ENCODE measurements around the gene EFHD1.
"Not testable (repeated sequence)": the region's sequence is repeated elsewhere in the genome, so short reads cannot be mapped to it uniquely, and the experiment has no call there.

EFHD1 gene

GRCh38 chr2:232688201-232688600 lies 54.8 kb downstream of the EFHD1 start:
- H3K27ac ChIP-seq, result no peak overlapping the region
- H3K4me1 ChIP-seq (ENCODE audit: control insufficient read depth in 1 of 2, insufficient read depth in 1 of 2, low read depth in 1 of 2, low read length in 1 of 2), result no peaks in the 10 kb centered on the region
- no peaks in the 10 kb centered on the region for H3K27me3 ChIP-seq
- no peaks in the 10 kb centered on the region for H3K9me3 ChIP-seq
- no peak overlapping the region for H3K4me3 ChIP-seq (ENCODE audit: low read depth in 1 of 2, low read length in 1 of 2)
- H3K36me3 ChIP-seq, result no peaks in the 10 kb centered on the region
- no peak for TF ChIP-seq CTCF (IDR thresholded peaks at IDR 0.05)

GRCh38 chr2:232689152-232689910 lies 55.9 kb downstream of the EFHD1 start:
- Histone ChIP-seq H3K4me1 (ENCODE audit: control insufficient read depth in 1 of 2, insufficient read depth in 1 of 2, low read depth in 1 of 2, low read length in 1 of 2) (no peaks in the 10 kb centered on the region), H3K36me3 (no peaks in the 10 kb centered on the region), H3K4me3 (ENCODE audit: low read depth in 1 of 2, low read length in 1 of 2) (no peak overlapping the region), H3K9me3 (no peaks in the 10 kb centered on the region), H3K27ac (no peak overlapping the region), H3K27me3 (no peaks in the 10 kb centered on the region)
- no peak for TF ChIP-seq CTCF (IDR thresholded peaks at IDR 0.05)

- not testable (repeated sequence) for H3K4me1 ChIP-seq (ENCODE audit: control insufficient read depth in 1 of 2, insufficient read depth in 1 of 2, low read depth in 1 of 2, low read length in 1 of 2); H3K27ac ChIP-seq; H3K36me3 ChIP-seq; H3K27me3 ChIP-seq; H3K9me3 ChIP-seq; H3K4me3 ChIP-seq (ENCODE audit: low read depth in 1 of 2, low read length in 1 of 2)
Measured at GRCh38 chr2:232691117-232691516, 57.7 kb downstream of the EFHD1 start.

- Histone ChIP-seq H3K4me3 (ENCODE audit: low read depth in 1 of 2, low read length in 1 of 2) (no peak overlapping the region), H3K9me3 (no peaks in the 10 kb centered on the region), H3K4me1 (ENCODE audit: control insufficient read depth in 1 of 2, insufficient read depth in 1 of 2, low read depth in 1 of 2, low read length in 1 of 2) (peaks cover 11 to 13% of the 10 kb centered on the region in 2 experiments), H3K27me3 (no peaks in the 10 kb centered on the region), H3K27ac (no peak overlapping the region), H3K36me3 (no peaks in the 10 kb centered on the region)
- no peak for TF ChIP-seq CTCF (IDR thresholded peaks at IDR 0.05)
Measured at GRCh38 chr2:232693344-232693743, 59.9 kb downstream of the EFHD1 start.

- H3K4me3 ChIP-seq (ENCODE audit: low read depth in 1 of 2, low read length in 1 of 2), result peak overlapping the region; percentile 83 to 95
- H3K4me1 ChIP-seq (ENCODE audit: control insufficient read depth in 1 of 2, insufficient read depth in 1 of 2, low read depth in 1 of 2, low read length in 1 of 2), result peaks cover 24 to 28% of the 10 kb centered on the region in 2 experiments
- no peaks in the 10 kb centered on the region for H3K27me3 ChIP-seq
- H3K9me3 ChIP-seq, result no peaks in the 10 kb centered on the region
- H3K36me3 ChIP-seq, result no peaks in the 10 kb centered on the region
- peak overlapping the region; percentile 95 for H3K27ac ChIP-seq
- no peak for TF ChIP-seq CTCF (IDR thresholded peaks at IDR 0.05)
Measured at GRCh38 chr2:232696609-232697058, 63.2 kb downstream of the EFHD1 start.

- no peak for TF ChIP-seq CTCF (IDR thresholded peaks at IDR 0.05)
- H3K36me3 ChIP-seq, result no peaks in the 10 kb centered on the region
- peak within 1 kb of the TSS; percentile 83 to 95 for H3K4me3 ChIP-seq (ENCODE audit: low read depth in 1 of 2, low read length in 1 of 2)
- H3K27me3 ChIP-seq, result no peaks in the 10 kb centered on the region
- H3K9me3 ChIP-seq, result no peaks in the 10 kb centered on the region
- H3K4me1 ChIP-seq (ENCODE audit: control insufficient read depth in 1 of 2, insufficient read depth in 1 of 2, low read depth in 1 of 2, low read length in 1 of 2), result peaks cover 24 to 28% of the 10 kb centered on the region in 2 experiments
- H3K27ac ChIP-seq, result peak within 1 kb of the TSS; percentile 95
Measured at GRCh38 chr2:232697059-232697806, 63.8 kb downstream of the EFHD1 start, which contains the start of gene GIGYF2. TSS of gene GIGYF2 (plus strand) at chr2:232697331. CDS start at chr2:232735198, 37,867 bp downstream.
